ENCODE measurements around the gene PRKAG3. TPM values are rescaled to one million over a fixed set of nuclear protein-coding genes. Genes with fewer than 3 reads are reported as not detected.
"Not testable (repeated sequence)": the region's sequence is repeated elsewhere in the genome, so short reads cannot be mapped to it uniquely, and the experiment has no call there.

The PRKAG3 gene
- total RNA-seq, 1 experiment from 2014 or later = not detected

DNA sequence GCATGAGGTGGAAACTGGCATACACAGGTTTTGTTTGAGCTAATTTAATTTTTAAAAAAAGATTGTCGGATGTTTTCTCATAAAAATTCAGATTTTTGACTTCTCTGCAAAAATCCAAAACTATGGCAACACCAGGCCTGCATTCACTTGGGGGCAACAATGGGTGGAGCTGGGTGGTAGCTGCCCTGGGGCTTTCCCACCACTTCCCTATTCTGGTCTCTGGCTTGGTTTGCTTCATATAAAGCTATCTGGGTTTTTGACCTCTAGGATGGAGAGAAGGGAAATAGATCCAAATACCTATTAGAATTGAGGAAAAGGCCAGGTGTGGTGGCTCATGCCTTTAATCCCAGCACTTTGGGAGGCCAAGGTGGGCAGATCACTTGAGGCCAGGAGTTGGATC, 55.1 kb downstream of the PRKAG3 start:
- H3K36me3 ChIP-seq (ENCODE audit: low read depth) = no peaks in the 10 kb centered on the region
- intact Hi-C loops (cut with micrococcal nuclease; ENCODE audit: unreplicated experiment) = no loop called here
- ChIA-PET CTCF (no interaction called here), POLR2A (ENCODE audit: unreplicated experiment) (no interaction called here)
- no peak overlapping the region for H3K4me3 ChIP-seq
- H4K20me1 ChIP-seq (ENCODE audit: insufficient read depth) = no peaks in the 10 kb centered on the region
- H3K9me3 ChIP-seq (ENCODE audit: insufficient read depth, low read depth) = peaks cover 24% of the 10 kb centered on the region
- no peak overlapping the region for H3K27ac ChIP-seq
- H2AFZ ChIP-seq = no peak overlapping the region
- BruUV-seq (replicated peaks) = no TSS peak
- no peaks in the 10 kb centered on the region for H3K27me3 ChIP-seq (ENCODE audit: insufficient read depth, low read depth)
- DNase-seq = no peak
- no peaks in the 10 kb centered on the region; the same call in 1 of the 2 replicates for H3F3A ChIP-seq (ENCODE audit: insufficient read depth, low read depth)
- H3K4me1 ChIP-seq (replicated peaks; ENCODE audit: insufficient read depth) = no peaks in the 10 kb centered on the region
- no peaks in the 10 kb centered on the region for H3K9me2 ChIP-seq (ENCODE audit: insufficient read depth)
- no peak overlapping the region for H3K4me2 ChIP-seq
- no peaks in the 10 kb centered on the region for H3K79me2 ChIP-seq (ENCODE audit: low read depth)
- TF ChIP-seq, protein P1, sequence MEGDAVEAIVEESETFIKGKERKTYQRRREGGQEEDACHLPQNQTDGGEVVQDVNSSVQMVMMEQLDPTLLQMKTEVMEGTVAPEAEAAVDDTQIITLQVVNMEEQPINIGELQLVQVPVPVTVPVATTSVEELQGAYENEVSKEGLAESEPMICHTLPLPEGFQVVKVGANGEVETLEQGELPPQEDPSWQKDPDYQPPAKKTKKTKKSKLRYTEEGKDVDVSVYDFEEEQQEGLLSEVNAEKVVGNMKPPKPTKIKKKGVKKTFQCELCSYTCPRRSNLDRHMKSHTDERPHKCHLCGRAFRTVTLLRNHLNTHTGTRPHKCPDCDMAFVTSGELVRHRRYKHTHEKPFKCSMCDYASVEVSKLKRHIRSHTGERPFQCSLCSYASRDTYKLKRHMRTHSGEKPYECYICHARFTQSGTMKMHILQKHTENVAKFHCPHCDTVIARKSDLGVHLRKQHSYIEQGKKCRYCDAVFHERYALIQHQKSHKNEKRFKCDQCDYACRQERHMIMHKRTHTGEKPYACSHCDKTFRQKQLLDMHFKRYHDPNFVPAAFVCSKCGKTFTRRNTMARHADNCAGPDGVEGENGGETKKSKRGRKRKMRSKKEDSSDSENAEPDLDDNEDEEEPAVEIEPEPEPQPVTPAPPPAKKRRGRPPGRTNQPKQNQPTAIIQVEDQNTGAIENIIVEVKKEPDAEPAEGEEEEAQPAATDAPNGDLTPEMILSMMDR (conservative IDR thresholded peaks at IDR 0.05) = no peak
- no peak for TF ChIP-seq EZH2 (IDR thresholded peaks at IDR 0.05; ENCODE audit: low read depth)

GRCh38 chr2:218773881-218774280, 57.7 kb downstream of the PRKAG3 start:
- Histone ChIP-seq H3K4me3 (no peak overlapping the region), H3K27me3 (ENCODE audit: insufficient read depth, low read depth) (no peaks in the 10 kb centered on the region), H3K36me3 (ENCODE audit: low read depth) (no peaks in the 10 kb centered on the region), H3K79me2 (ENCODE audit: low read depth) (no peaks in the 10 kb centered on the region), H3K4me2 (no peak overlapping the region), H3K4me1 (replicated peaks; ENCODE audit: insufficient read depth) (no peaks in the 10 kb centered on the region), H4K20me1 (ENCODE audit: insufficient read depth) (no peaks in the 10 kb centered on the region), H3K9me2 (ENCODE audit: insufficient read depth) (no peaks in the 10 kb centered on the region), H3K27ac (no peak overlapping the region), H3K9me3 (ENCODE audit: insufficient read depth, low read depth) (peaks cover 24% of the 10 kb centered on the region), H2AFZ (no peak overlapping the region), H3F3A (ENCODE audit: insufficient read depth, low read depth) (no peaks in the 10 kb centered on the region; the same call in 1 of the 2 replicates)
- no peak for DNase-seq
- no peak for TF ChIP-seq EZH2 (IDR thresholded peaks at IDR 0.05; ENCODE audit: low read depth)
- TF ChIP-seq, protein P1 (conservative IDR thresholded peaks at IDR 0.05) = no peak
- intact Hi-C loops (cut with micrococcal nuclease; ENCODE audit: unreplicated experiment) = no loop called here
- CTCF ChIA-PET = no interaction called here
- no TSS peak for BruUV-seq (replicated peaks)
- POLR2A ChIA-PET (ENCODE audit: unreplicated experiment) = interaction anchor here (0.7 kb wide), 1 partner anchor 115 kb away, joined by 3 read pairs; no protein-coding TSS in a partner anchor

DNA sequence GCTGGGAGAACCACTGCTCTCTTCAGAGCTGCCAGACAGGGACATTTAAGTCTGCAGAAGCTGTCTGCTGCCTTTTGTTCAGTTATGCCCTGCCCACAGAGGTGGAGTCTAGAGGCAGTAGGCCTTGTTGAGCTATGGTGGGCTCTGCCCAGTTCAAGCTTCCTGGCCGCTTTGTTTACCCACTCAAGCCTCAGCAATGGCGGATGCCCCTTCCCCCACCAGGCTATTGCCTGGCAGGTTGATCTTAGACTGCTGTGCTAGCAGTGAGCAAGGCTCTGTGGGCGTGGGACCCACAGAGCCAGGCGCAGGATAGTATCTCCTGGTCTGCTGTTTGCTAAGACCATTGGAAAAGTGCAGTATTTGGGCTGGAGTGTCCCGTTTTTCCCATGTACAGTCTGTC, 58.8 kb downstream of the PRKAG3 start:
- H3K9me3 ChIP-seq (ENCODE audit: insufficient read depth, low read depth) = peaks cover 22% of the 10 kb centered on the region
- H4K20me1 ChIP-seq (ENCODE audit: insufficient read depth); H3K4me2 ChIP-seq; intact Hi-C loops (cut with micrococcal nuclease; ENCODE audit: unreplicated experiment); H3K36me3 ChIP-seq (ENCODE audit: low read depth); H3K9me2 ChIP-seq (ENCODE audit: insufficient read depth); H3K4me3 ChIP-seq; H3K4me1 ChIP-seq (replicated peaks; ENCODE audit: insufficient read depth); BruUV-seq (replicated peaks); H3K27ac ChIP-seq; H3K79me2 ChIP-seq (ENCODE audit: low read depth); H3K27me3 ChIP-seq (ENCODE audit: insufficient read depth, low read depth); H2AFZ ChIP-seq; DNase-seq; H3F3A ChIP-seq (ENCODE audit: insufficient read depth, low read depth); POLR2A ChIA-PET (ENCODE audit: unreplicated experiment): not testable (repeated sequence)
- CTCF ChIA-PET = interaction anchor here (0.6 kb wide), 1 partner anchor 792 kb away, joined by 3 read pairs; no protein-coding TSS in a partner anchor

Small RNA genes lying within 50 kb of the gene (microRNA-seq; reads per million reads assigned to microRNA genes)
- gene MIR9500 (ENCODE audit: borderline number of aligned reads, borderline replicate concordance) = not detected

Other genes starting within 250 kb of the PRKAG3 start
- 0.74 and 1.3 TPM in 2 replicates for gene PLCD4, start 223.9 kb downstream of the PRKAG3 start, total RNA-seq (2021)
- 23.1 and 23.7 TPM in 2 replicates for gene ZNF142, start 172.2 kb downstream of the PRKAG3 start, total RNA-seq (2021)
- 36.0 and 38.8 TPM in 2 replicates for gene BCS1L, start 172.1 kb downstream of the PRKAG3 start, total RNA-seq (2021)
- 24.6 and 27.2 TPM in 2 replicates for gene RNF25, start 159.8 kb downstream of the PRKAG3 start, total RNA-seq (2021)
- gene STK36, start 159.7 kb downstream of the PRKAG3 start, total RNA-seq (2021) = 47.8 and 52.9 TPM in 2 replicates
- gene TTLL4, start 121.0 kb downstream of the PRKAG3 start, total RNA-seq (2021) = 43.9 and 57.1 TPM in 2 replicates
- gene CYP27A1, start 49.7 kb downstream of the PRKAG3 start, total RNA-seq (2021) = 0.94 and 2.0 TPM in 2 replicates
- gene WNT6, start 28.0 kb upstream of the PRKAG3 start, total RNA-seq (2021) = 0.33 and 0.45 TPM in 2 replicates
- gene WNT10A, start 49.0 kb upstream of the PRKAG3 start, total RNA-seq (2021) = 1.2 and 2.3 TPM in 2 replicates
- 0.17 and 0.20 TPM in 2 replicates for gene CDK5R2, start 127.9 kb upstream of the PRKAG3 start, total RNA-seq (2021)
- gene FEV, start 153.4 kb upstream of the PRKAG3 start, total RNA-seq (2021) = not detected in 2 replicates
- gene CRYBA2, start 161.6 kb upstream of the PRKAG3 start, total RNA-seq (2021) = not detected in 2 replicates
- not detected in 2 replicates for gene CFAP65, start 209.7 kb upstream of the PRKAG3 start, total RNA-seq (2021)
- not detected in 2 replicates for gene IHH, start 229.1 kb upstream of the PRKAG3 start, total RNA-seq (2021)